OCI-LY1 (cell line): ENCODE measurements around the gene FANCE.

Source experiments
- H2AFZ ChIP-seq: fragments of 200-600 bp; sonication (generic), shearing (Covaris generic); 2 replicates; pipeline ENCODE4 v1.6.0; 2014; ENCODE audit warnings: antibody characterized with exemption, mild to moderate bottlenecking, low read length
- H3F3A ChIP-seq: fragments of 200-600 bp; sonication (generic), shearing (Covaris generic); 2 replicates; pipeline ENCODE4 v1.6.0; 2014; ENCODE audit warnings: mild to moderate bottlenecking, antibody characterized with exemption, low read length, moderate library complexity; ENCODE audit not compliant: insufficient read depth
- H3K27ac ChIP-seq: fragments of 200-600 bp; sonication (generic); 2 replicates; pipeline ENCODE4 v1.5.1; 2014; ENCODE audit warnings: low read length, mixed run types, mild to moderate bottlenecking, low read depth; ENCODE audit not compliant: poor library complexity, severe bottlenecking
- H3K27me3 ChIP-seq: fragments of 200-600 bp; sonication (generic); 2 replicates; pipeline ENCODE4 v1.6.0; 2014; ENCODE audit warnings: antibody characterized with exemption, mild to moderate bottlenecking, low read length, moderate library complexity; ENCODE audit not compliant: insufficient read depth
- H3K36me3 ChIP-seq: fragments of 200-600 bp; sonication (generic); 2 replicates; pipeline ENCODE4 v1.6.1; 2014; ENCODE audit warnings: mild to moderate bottlenecking, antibody characterized with exemption, low read length, moderate library complexity, mixed read lengths; ENCODE audit not compliant: insufficient read depth
- H3K4me1 ChIP-seq: fragments of 200-600 bp; sonication (generic); 2 replicates; pipeline ENCODE4 v1.5.1; 2014; ENCODE audit warnings: mild to moderate bottlenecking, low read length, moderate library complexity; ENCODE audit not compliant: insufficient read depth, severe bottlenecking
- H3K4me2 ChIP-seq: fragments of 200-600 bp; sonication (generic), shearing (Covaris generic); 2 replicates; pipeline ENCODE4 v1.6.1; 2014; ENCODE audit warnings: low read length
- H3K4me3 ChIP-seq: fragments of 200-600 bp; sonication (generic); 2 replicates; pipeline ENCODE4 v1.5.1; 2014; ENCODE audit warnings: low read length, low read depth, mild to moderate bottlenecking, mixed read lengths; ENCODE audit not compliant: poor library complexity, severe bottlenecking
- H3K79me2 ChIP-seq: fragments of 200-600 bp; shearing (Covaris generic); 2 replicates; pipeline ENCODE4 v1.6.1; 2016; ENCODE audit warnings: mixed run types, low read length, mixed read lengths; ENCODE audit not compliant: insufficient read depth
- H3K9ac ChIP-seq: fragments of 200-600 bp; sonication (generic), shearing (Covaris generic); 2 replicates; pipeline ENCODE4 v1.6.1; 2014; ENCODE audit warnings: mild to moderate bottlenecking, low read length, mixed read lengths
- H3K9me2 ChIP-seq: fragments of 200-600 bp; sonication (generic), shearing (Covaris generic); 2 replicates; pipeline ENCODE4 v1.6.1; 2014; ENCODE audit warnings: low read depth, mild to moderate bottlenecking, low read length, mixed read lengths
- H3K9me3 ChIP-seq: fragments of 200-600 bp; shearing (Covaris generic); 2 replicates; pipeline ENCODE4 v1.6.1; 2014; ENCODE audit warnings: low read length, mixed read lengths
- H4K20me1 ChIP-seq: fragments of 200-600 bp; sonication (generic), shearing (Covaris generic); 2 replicates; pipeline ENCODE4 v1.6.0; 2016; ENCODE audit warnings: mild to moderate bottlenecking, low read length; ENCODE audit not compliant: insufficient read depth
- CTCF ChIP-seq: fragments of 200-600 bp; sonication (generic), shearing (Covaris generic); IDR thresholded peaks from 2 replicates; pipeline ENCODE4 v1.5.1; 2017; ENCODE audit warnings: mild to moderate bottlenecking, antibody characterized with exemption, low read length, moderate library complexity, mixed read lengths
- EZH2 ChIP-seq: fragments of 200-600 bp; sonication (generic), shearing (Covaris generic); IDR thresholded peaks from 2 replicates; pipeline ENCODE4 v1.8.0; 2017; ENCODE audit warnings: borderline replicate concordance, mixed run types, mild to moderate bottlenecking, antibody characterized with exemption, low read length, moderate library complexity, mixed read lengths

The FANCE gene

GRCh38 chr6:35494161-35494563 is 42.0 kb downstream of the FANCE start:
- Histone ChIP-seq H3K4me3 (no peak overlapping the region), H3K36me3 (no peaks in the 10 kb centered on the region), H3K4me2 (no peak overlapping the region)

GRCh38 chr6:35495258-35496035 is 43.3 kb downstream of the FANCE start:
- H3K9me2 ChIP-seq, result no peaks in the 10 kb centered on the region
- H3K36me3 ChIP-seq, result no peaks in the 10 kb centered on the region
- peaks cover 26% of the 10 kb centered on the region for H3K27me3 ChIP-seq
- H3K9ac ChIP-seq, result no peak overlapping the region
- peaks cover 10% of the 10 kb centered on the region for H3K4me1 ChIP-seq
- no peak overlapping the region for H3K27ac ChIP-seq
- no peak overlapping the region for H3K4me2 ChIP-seq
- H3K79me2 ChIP-seq, result no peaks in the 10 kb centered on the region
- no peaks in the 10 kb centered on the region for H3F3A ChIP-seq
- H2AFZ ChIP-seq, result no peak overlapping the region
- H3K9me3 ChIP-seq, result no peaks in the 10 kb centered on the region
- no peak for TF ChIP-seq EZH2
- TF ChIP-seq CTCF, result no peak
- H4K20me1 ChIP-seq, result no peaks in the 10 kb centered on the region
- no peak overlapping the region for H3K4me3 ChIP-seq

More at GRCh38 chr6:35494161-35494563, 42.0 kb downstream of the FANCE start:
- no peak overlapping the region for H2AFZ ChIP-seq
- no peaks in the 10 kb centered on the region for H3F3A ChIP-seq
- H3K27me3 ChIP-seq, result peaks cover 26% of the 10 kb centered on the region
- no peaks in the 10 kb centered on the region for H3K9me3 ChIP-seq
- no peak overlapping the region for H3K27ac ChIP-seq
- H4K20me1 ChIP-seq, result no peaks in the 10 kb centered on the region
- H3K9me2 ChIP-seq, result no peaks in the 10 kb centered on the region
- no peak overlapping the region for H3K9ac ChIP-seq
- no peaks in the 10 kb centered on the region for H3K79me2 ChIP-seq
- TF ChIP-seq EZH2 (no peak), CTCF (no peak)
- peaks cover 10% of the 10 kb centered on the region for H3K4me1 ChIP-seq

GRCh38 chr6:35496036-35496840 is 44.1 kb downstream of the FANCE start:
- no peak for TF ChIP-seq CTCF
- TF ChIP-seq EZH2, result no peak
- H3K79me2 ChIP-seq, result no peaks in the 10 kb centered on the region
- H3K36me3 ChIP-seq, result no peaks in the 10 kb centered on the region
- peak overlapping the region; percentile 57 for H3K4me2 ChIP-seq
- peaks cover 26% of the 10 kb centered on the region for H3K27me3 ChIP-seq
- no peak overlapping the region for H2AFZ ChIP-seq
- H3K9me3 ChIP-seq, result no peaks in the 10 kb centered on the region
- H3F3A ChIP-seq, result no peaks in the 10 kb centered on the region
- H3K4me3 ChIP-seq, result peak overlapping the region; percentile 59
- no peaks in the 10 kb centered on the region for H4K20me1 ChIP-seq
- H3K27ac ChIP-seq, result no peak overlapping the region
- H3K4me1 ChIP-seq, result peaks cover 10% of the 10 kb centered on the region
- 0 out of 2 replicates have a peak overlapping the region, but pooled peaks have one; percentile 25 for H3K9ac ChIP-seq
- no peaks in the 10 kb centered on the region for H3K9me2 ChIP-seq
